Measurements from ENCODE around the gene TRIM31.

Gene TRIM31

GRCh38 chr6:30154061-30154460 lies 41.2 kb upstream of the TRIM31 start:
- Histone ChIP-seq H3K27ac (ENCODE audit: extremely low read depth, low read depth, low read length) (peak overlapping the region; percentile 67; the same call in 1 of the 2 replicates), H3K9me3 (ENCODE audit: control insufficient read depth, insufficient read depth, low read depth, low read length) (no peaks in the 10 kb centered on the region), H3K36me3 (ENCODE audit: control insufficient read depth in 2 of 2, insufficient read depth in 1 of 2, low read length in 2 of 2) (no peaks in the 10 kb centered on the region), H3K4me1 (ENCODE audit: control insufficient read depth, insufficient read depth, low read length) (peaks cover 27% of the 10 kb centered on the region), H3K4me3 (ENCODE audit: low read depth, low read length) (no peak overlapping the region)
- CTCF ChIA-PET, result interaction anchor here (2.7 to 6.3 kb wide), 2 partner anchors 22 to 50 kb away, joined by 24 to 80 read pairs; no protein-coding TSS in a partner anchor
- POLR2A ChIA-PET, result interaction anchor here (0.8 to 0.9 kb wide), 2 partner anchors 24 to 93 kb away, joined by 3 to 4 read pairs; partner anchors contain the start of gene POLR1H
- TF ChIP-seq MYNN (tag by site-specific recombination; IDR thresholded peaks at IDR 0.05; ENCODE audit: borderline replicate concordance) (no peak), KLF9 (tag by site-specific recombination; IDR thresholded peaks at IDR 0.05; ENCODE audit: low read depth) (0 out of 2 replicates have a peak, but pooled peaks have one; percentile 26), ZFHX2 (tag by site-specific recombination; conservative IDR thresholded peaks at IDR 0.05) (peak; percentile 93), ZNF473 (tag by site-specific recombination; IDR thresholded peaks at IDR 0.05) (no peak), EGR2 (tag by site-specific recombination; IDR thresholded peaks at IDR 0.05; ENCODE audit: low read depth) (peak; percentile 89)
- TF ChIP-seq, protein P1, sequence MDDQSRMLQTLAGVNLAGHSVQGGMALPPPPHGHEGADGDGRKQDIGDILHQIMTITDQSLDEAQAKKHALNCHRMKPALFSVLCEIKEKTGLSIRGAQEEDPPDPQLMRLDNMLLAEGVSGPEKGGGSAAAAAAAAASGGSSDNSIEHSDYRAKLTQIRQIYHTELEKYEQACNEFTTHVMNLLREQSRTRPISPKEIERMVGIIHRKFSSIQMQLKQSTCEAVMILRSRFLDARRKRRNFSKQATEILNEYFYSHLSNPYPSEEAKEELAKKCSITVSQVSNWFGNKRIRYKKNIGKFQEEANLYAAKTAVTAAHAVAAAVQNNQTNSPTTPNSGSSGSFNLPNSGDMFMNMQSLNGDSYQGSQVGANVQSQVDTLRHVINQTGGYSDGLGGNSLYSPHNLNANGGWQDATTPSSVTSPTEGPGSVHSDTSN (CRISPR knock-in tag; IDR thresholded peaks at IDR 0.05), result no peak

- ChIA-PET CTCF (interaction anchor here (0.7 to 6.3 kb wide), 4 partner anchors 9 to 107 kb away, joined by 3 to 80 read pairs (median 4); no protein-coding TSS in a partner anchor), POLR2A (no interaction called here)
- H3K4me3 ChIP-seq (ENCODE audit: low read depth, low read length), result no peak overlapping the region
- H3K27ac ChIP-seq (ENCODE audit: extremely low read depth, low read depth, low read length), result no peak overlapping the region
- H3K36me3 ChIP-seq (ENCODE audit: control insufficient read depth in 2 of 2, insufficient read depth in 1 of 2, low read length in 2 of 2), result no peaks in the 10 kb centered on the region
- H3K9me3 ChIP-seq (ENCODE audit: control insufficient read depth, insufficient read depth, low read depth, low read length), result no peaks in the 10 kb centered on the region
- H3K4me1 ChIP-seq (ENCODE audit: control insufficient read depth, insufficient read depth, low read length), result peaks cover 27% of the 10 kb centered on the region
- TF ChIP-seq SALL2 (tag by site-specific recombination; IDR thresholded peaks at IDR 0.05; ENCODE audit: borderline replicate concordance) (no peak), ZNF660 (tag by site-specific recombination; IDR thresholded peaks at IDR 0.05) (0 out of 2 replicates have a peak, but pooled peaks have one; percentile 32)
Observed at GRCh38 chr6:30152910-30153610, 40.2 kb upstream of the TRIM31 start.

DNA sequence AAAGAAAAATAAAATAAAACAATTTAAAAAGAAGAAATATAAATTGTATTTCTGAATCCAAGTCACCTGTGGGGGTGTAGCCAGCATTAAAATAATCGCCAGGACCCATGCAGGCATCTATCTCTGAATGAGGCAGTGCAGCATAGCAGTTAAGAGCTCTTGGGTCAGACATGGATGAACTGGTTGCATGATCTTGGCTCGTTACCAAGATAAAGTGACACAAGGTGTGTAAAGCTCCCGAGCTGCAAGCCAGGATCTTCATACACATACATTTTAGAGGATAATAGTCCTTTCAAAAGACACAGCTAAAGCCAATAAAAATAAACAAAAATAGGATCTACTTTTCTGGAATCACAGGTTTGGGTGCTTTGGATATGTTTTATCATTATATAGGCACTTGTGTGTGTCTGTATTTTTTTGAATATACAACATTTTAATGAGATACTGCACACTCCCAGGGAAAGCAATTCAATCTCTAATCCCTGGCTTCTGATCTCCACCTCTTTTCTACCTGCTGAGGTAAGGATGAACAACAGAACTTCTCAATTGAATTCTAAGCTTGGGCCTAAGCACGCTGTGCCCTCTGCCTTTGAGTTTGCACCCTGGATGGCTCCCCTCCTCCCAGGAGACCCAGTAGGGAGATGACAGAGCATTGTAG lies 39.3 kb upstream of the TRIM31 start:
- Histone ChIP-seq H3K4me1 (ENCODE audit: control insufficient read depth, insufficient read depth, low read length) (peaks cover 27% of the 10 kb centered on the region), H3K36me3 (ENCODE audit: control insufficient read depth in 2 of 2, insufficient read depth in 1 of 2, low read length in 2 of 2) (no peaks in the 10 kb centered on the region), H3K4me3 (ENCODE audit: low read depth, low read length) (no peak overlapping the region), H3K9me3 (ENCODE audit: control insufficient read depth, insufficient read depth, low read depth, low read length) (no peaks in the 10 kb centered on the region), H3K27ac (ENCODE audit: extremely low read depth, low read depth, low read length) (no peak overlapping the region)
- POLR2A ChIA-PET, result no interaction called here
- TF ChIP-seq SP2 (tag by site-specific recombination; IDR thresholded peaks at IDR 0.05) (no peak), YY2 (tag by site-specific recombination; IDR thresholded peaks at IDR 0.05) (no peak), ZNF16 (tag by site-specific recombination; IDR thresholded peaks at IDR 0.05; ENCODE audit: low read depth) (no peak), ZNF830 (tag by site-specific recombination; IDR thresholded peaks at IDR 0.05; ENCODE audit: low read depth) (no peak), ZNF341 (tag by site-specific recombination; IDR thresholded peaks at IDR 0.05; ENCODE audit: low read depth) (no peak), SP7 (tag by site-specific recombination; IDR thresholded peaks at IDR 0.05) (no peak), ZNF138 (tag by site-specific recombination; IDR thresholded peaks at IDR 0.05; ENCODE audit: borderline replicate concordance) (no peak), ZNF629 (tag by site-specific recombination; IDR thresholded peaks at IDR 0.05) (no peak), KLF16 (tag by site-specific recombination; IDR thresholded peaks at IDR 0.05) (no peak), HOXC10 (CRISPR knock-in tag; IDR thresholded peaks at IDR 0.05) (no peak), ZNF664 (tag by site-specific recombination; IDR thresholded peaks at IDR 0.05) (peak; percentile 97), ZSCAN16 (tag by site-specific recombination; IDR thresholded peaks at IDR 0.05) (0 out of 2 replicates have a peak, but pooled peaks have one; percentile 24)
- TF ChIP-seq, protein P2, sequence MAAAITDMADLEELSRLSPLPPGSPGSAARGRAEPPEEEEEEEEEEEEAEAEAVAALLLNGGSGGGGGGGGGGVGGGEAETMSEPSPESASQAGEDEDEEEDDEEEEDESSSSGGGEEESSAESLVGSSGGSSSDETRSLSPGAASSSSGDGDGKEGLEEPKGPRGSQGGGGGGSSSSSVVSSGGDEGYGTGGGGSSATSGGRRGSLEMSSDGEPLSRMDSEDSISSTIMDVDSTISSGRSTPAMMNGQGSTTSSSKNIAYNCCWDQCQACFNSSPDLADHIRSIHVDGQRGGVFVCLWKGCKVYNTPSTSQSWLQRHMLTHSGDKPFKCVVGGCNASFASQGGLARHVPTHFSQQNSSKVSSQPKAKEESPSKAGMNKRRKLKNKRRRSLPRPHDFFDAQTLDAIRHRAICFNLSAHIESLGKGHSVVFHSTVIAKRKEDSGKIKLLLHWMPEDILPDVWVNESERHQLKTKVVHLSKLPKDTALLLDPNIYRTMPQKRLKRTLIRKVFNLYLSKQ (tag by site-specific recombination; IDR thresholded peaks at IDR 0.05; ENCODE audit: borderline replicate concordance), result no peak
- CTCF ChIA-PET, result interaction anchor here (0.5 to 6.3 kb wide), 6 partner anchors 8 to 121 kb away, joined by 3 to 80 read pairs (median 4); no protein-coding TSS in a partner anchor
